Gastroesophageal sphincter (tissue), 3 donors: ENCODE data around the gene NSMCE1.

Experiments
- CTCF ChIP-seq, 4 experiments: fragments of 200-600 bp in 2 of 4; fragments of 450-650 bp in 2 of 4; sonication (generic) in 1 of 4; IDR thresholded peaks; one replicate each; pipeline ENCODE4 v1.5.1; 2017 to 2019; ENCODE audit warnings: antibody characterized with exemption in 4 of 4, mild to moderate bottlenecking in 2 of 4, moderate library complexity in 2 of 4
- EP300 ChIP-seq: sonication (generic); formaldehyde crosslinking; IDR thresholded peaks from one replicate; pipeline ENCODE4 v1.6.1; 2017; ENCODE audit warnings: antibody characterized with exemption, mild to moderate bottlenecking
- POLR2A ChIP-seq, 2 donors: fragments of 450-650 bp; IDR thresholded peaks; one replicate each; pipeline ENCODE4 v1.6.1; 2017; ENCODE audit warnings: antibody characterized with exemption in 2 of 2, mild to moderate bottlenecking in 2 of 2, moderate library complexity in 1 of 2
- POLR2AphosphoS5 ChIP-seq: sonication (generic); formaldehyde crosslinking; IDR thresholded peaks from one replicate; pipeline ENCODE4 v1.6.1; 2017; ENCODE audit warnings: antibody characterized with exemption

GRCh38 chr16:27175888-27176287 is 92.7 kb downstream of the NSMCE1 start:
- no peak for TF ChIP-seq EP300
- TF ChIP-seq CTCF (IDR thresholded peaks at IDR 0.05): no peak
- TF ChIP-seq POLR2A (IDR thresholded peaks at IDR 0.05): no peak
- no peak for TF ChIP-seq POLR2AphosphoS5
